Measurements from ENCODE around the gene CFAP298.

- no peak for TF ChIP-seq YY1 (IDR thresholded peaks at IDR 0.05; ENCODE audit: insufficient read depth, insufficient read length)
- TF ChIP-seq ZNF274 (IDR thresholded peaks at IDR 0.05; ENCODE audit: low read depth, low read length): no peak
These were observed 62.3 kb downstream of the CFAP298 start for GRCh38 chr21:32549886-32550285.
